IMR-90 (cell line): ENCODE results near the gene LIPJ. TPM values are rescaled to one million over a fixed set of nuclear protein-coding genes. Genes with fewer than 3 reads are reported as not detected.

Source experiments
- ATAC-seq: fragments of 200-7000 bp; cut with Tn5 transposase; 2 replicates; pipeline ENCODE4 v1.9.1; 2020; ENCODE audit warnings: low read depth, mild to moderate bottlenecking, moderate library complexity
- BruUV-seq: library from RNA; stranded (reverse); fragments of 400-500 nt; replicated peaks from 2 replicates; lab custom pipeline; 2021; lab: Mats Ljungman, UMichigan
- CTCF ChIA-PET: fragments of 300-600 bp; formaldehyde crosslinking; extraction: SDS; loops from one replicate; lab custom pipeline; 2021; ENCODE audit warnings: antibody characterized with exemption; lab: Yijun Ruan, JAX
- POLR2A ChIA-PET: fragments of 300-600 bp; sonication (Branson Sonifier 250); formaldehyde crosslinking; loops from one replicate; lab custom pipeline; 2022; ENCODE audit warnings: antibody characterized with exemption; ENCODE audit not compliant: unreplicated experiment; lab: Charles Lee
- DNase-seq: peaks from one replicate; pipeline ENCODE4 v3.0.0; 2013
- H2AFZ ChIP-seq: replicated peaks from 2 replicates; pipeline ENCODE3; 2013; ENCODE audit warnings: low read length, mild to moderate bottlenecking; ENCODE audit not compliant: poor library complexity
- H2AK5ac ChIP-seq: 2 replicates; pipeline ENCODE4 v1.6.1; 2013; ENCODE audit warnings: low read depth, low read length, inconsistent platforms
- H2AK9ac ChIP-seq: replicated peaks from 2 replicates; pipeline ENCODE3; 2013; ENCODE audit warnings: mild to moderate bottlenecking, low read depth, low read length, moderate library complexity; ENCODE audit not compliant: poor library complexity
- H2BK120ac ChIP-seq: 2 replicates; pipeline ENCODE4 v1.6.1; 2013; ENCODE audit warnings: low read depth, low read length, inconsistent platforms
- H2BK15ac ChIP-seq: 3 replicates; pipeline ENCODE4 v1.6.1; 2013; ENCODE audit warnings: low read depth, low read length, inconsistent platforms
- H2BK20ac ChIP-seq: 2 replicates; pipeline ENCODE4 v1.6.1; 2013; ENCODE audit warnings: low read depth, mild to moderate bottlenecking, inconsistent platforms, low read length, moderate library complexity
- H2BK5ac ChIP-seq: 2 replicates; pipeline ENCODE4 v1.6.1; 2013; ENCODE audit warnings: mild to moderate bottlenecking, low read depth, low read length, inconsistent platforms; ENCODE audit not compliant: poor library complexity, severe bottlenecking
- H3K14ac ChIP-seq: replicated peaks from 2 replicates; pipeline ENCODE4 v1.6.1; 2013; ENCODE audit warnings: low read depth, low read length, inconsistent platforms
- H3K18ac ChIP-seq: 2 replicates; pipeline ENCODE4 v1.6.1; 2013; ENCODE audit warnings: low read depth, low read length, control low read depth
- H3K23ac ChIP-seq: 2 replicates; pipeline ENCODE4 v1.6.1; 2013; ENCODE audit warnings: low read depth, low read length, inconsistent platforms
- H3K27ac ChIP-seq: 2 replicates; pipeline ENCODE4 v1.5.1; 2013; ENCODE audit warnings: mild to moderate bottlenecking, control low read depth, low read length; ENCODE audit not compliant: insufficient read depth
- H3K27me3 ChIP-seq: 2 replicates; pipeline ENCODE4 v1.6.1; 2013; ENCODE audit warnings: low read length; ENCODE audit not compliant: control insufficient read depth, insufficient read depth
- H3K36me3 ChIP-seq: 2 replicates; pipeline ENCODE4 v1.6.1; 2013; ENCODE audit warnings: low read length, mixed read lengths; ENCODE audit not compliant: control insufficient read depth, insufficient read depth
- H3K4ac ChIP-seq: 2 replicates; pipeline ENCODE4 v1.6.1; 2013; ENCODE audit warnings: low read depth, low read length, inconsistent platforms
- H3K4me1 ChIP-seq: 2 replicates; pipeline ENCODE4 v1.6.1; 2013; ENCODE audit warnings: low read length, mixed read lengths; ENCODE audit not compliant: control insufficient read depth, insufficient read depth
- H3K4me2 ChIP-seq: 2 replicates; pipeline ENCODE4 v1.6.1; 2013; ENCODE audit warnings: low read depth, mild to moderate bottlenecking, control low read depth, low read length, moderate library complexity
- H3K4me3 ChIP-seq: 2 replicates; pipeline ENCODE4 v1.5.1; 2013; ENCODE audit warnings: low read depth, mild to moderate bottlenecking, control low read depth, low read length, moderate library complexity; ENCODE audit not compliant: insufficient read depth
- H3K56ac ChIP-seq: 2 replicates; pipeline ENCODE4 v1.6.1; 2013; ENCODE audit warnings: low read length, inconsistent platforms; ENCODE audit not compliant: insufficient read depth; ENCODE audit errors: extremely low read depth
- H3K79me1 ChIP-seq, 2 experiments: 2 replicates each; pipeline ENCODE4 v1.6.1; 2013; ENCODE audit warnings: low read length in 2 of 2, inconsistent platforms in 1 of 2, low read depth in 1 of 2
- H3K9ac ChIP-seq: 2 replicates; pipeline ENCODE4 v1.6.1; 2013; ENCODE audit warnings: low read depth, low read length, control low read depth
- H3K9me1 ChIP-seq: 2 replicates; pipeline ENCODE4 v1.6.1; 2013; ENCODE audit warnings: low read length, inconsistent platforms; ENCODE audit not compliant: insufficient read depth
- H3K9me3 ChIP-seq: 2 replicates; pipeline ENCODE4 v1.6.1; 2013; ENCODE audit warnings: low read length; ENCODE audit not compliant: control insufficient read depth, insufficient read depth
- H4K20me1 ChIP-seq: 2 replicates; pipeline ENCODE4 v1.6.1; 2013; ENCODE audit warnings: low read length, inconsistent platforms; ENCODE audit not compliant: insufficient read depth
- H4K5ac ChIP-seq: 2 replicates; pipeline ENCODE4 v1.6.1; 2013; ENCODE audit warnings: mild to moderate bottlenecking, low read depth, low read length, control low read depth
- H4K8ac ChIP-seq, 2 experiments: 2 replicates each; pipeline ENCODE4 v1.6.1; 2013; ENCODE audit warnings: low read depth in 2 of 2, low read length in 2 of 2, control low read depth in 1 of 2, inconsistent platforms in 1 of 2
- H4K91ac ChIP-seq: 2 replicates; pipeline ENCODE4 v1.6.1; 2013; ENCODE audit warnings: low read depth, low read length, inconsistent platforms; ENCODE audit not compliant: insufficient read depth
- BHLHE40 ChIP-seq: fragments of 150-350 bp; IDR thresholded peaks from 2 replicates; pipeline ENCODE4 v1.6.1; 2016; ENCODE audit warnings: mild to moderate bottlenecking, low read depth, low read length
- CEBPB ChIP-seq: IDR thresholded peaks from 2 replicates; pipeline ENCODE4 v1.6.1; 2012; ENCODE audit warnings: low read depth, low read length, improper control_type of control experiment
- CHD1 ChIP-seq: IDR thresholded peaks from 2 replicates; pipeline ENCODE4 v1.6.1; 2012; ENCODE audit warnings: low read depth, low read length, improper control_type of control experiment
- CTCF ChIP-seq: conservative IDR thresholded peaks from 2 replicates; pipeline ENCODE4 v1.5.1; 2012; ENCODE audit warnings: mild to moderate bottlenecking, low read depth, low read length, improper control_type of control experiment
- FOS ChIP-seq: fragments of 150-350 bp; IDR thresholded peaks from 2 replicates; pipeline ENCODE4 v1.6.1; 2016; ENCODE audit warnings: low read depth, low read length
- MAFK ChIP-seq: IDR thresholded peaks from 2 replicates; pipeline ENCODE4 v1.6.1; 2012; ENCODE audit warnings: low read depth, low read length, improper control_type of control experiment
- MAZ ChIP-seq: IDR thresholded peaks from 2 replicates; pipeline ENCODE4 v1.6.1; 2012; ENCODE audit warnings: low read depth, mild to moderate bottlenecking, low read length, improper control_type of control experiment, moderate library complexity, borderline replicate concordance
- MXI1 ChIP-seq: IDR thresholded peaks from 2 replicates; pipeline ENCODE4 v1.6.1; 2012; ENCODE audit warnings: low read depth, mild to moderate bottlenecking, low read length, moderate library complexity, borderline replicate concordance
- NFE2L2 ChIP-seq: fragments of 150-350 bp; IDR thresholded peaks from 2 replicates; pipeline ENCODE4 v1.6.1; 2016; ENCODE audit warnings: low read depth, mild to moderate bottlenecking, low read length
- POLR2A ChIP-seq: IDR thresholded peaks from 2 replicates; pipeline ENCODE4 v1.6.1; 2012; ENCODE audit warnings: mild to moderate bottlenecking, low read depth, low read length
- RAD21 ChIP-seq: IDR thresholded peaks from 2 replicates; pipeline ENCODE4 v1.6.1; 2012; ENCODE audit warnings: low read length, improper control_type of control experiment
- RCOR1 ChIP-seq: IDR thresholded peaks from 2 replicates; pipeline ENCODE4 v1.6.1; 2012; ENCODE audit warnings: mild to moderate bottlenecking, low read length, improper control_type of control experiment; ENCODE audit not compliant: insufficient replicate concordance
- RFX5 ChIP-seq: IDR thresholded peaks from 2 replicates; pipeline ENCODE4 v1.8.0; 2012; ENCODE audit warnings: low read depth, mild to moderate bottlenecking, low read length, moderate library complexity
- SMC3 ChIP-seq: fragments of 150-350 bp; IDR thresholded peaks from 2 replicates; pipeline ENCODE4 v1.6.1; 2016; ENCODE audit warnings: low read depth, mild to moderate bottlenecking, antibody characterized with exemption, low read length, moderate library complexity
- USF2 ChIP-seq: fragments of 150-350 bp; IDR thresholded peaks from 2 replicates; pipeline ENCODE4 v1.6.1; 2017; ENCODE audit warnings: mild to moderate bottlenecking, antibody characterized with exemption, low read length, low read depth
- WGBS, 2 experiments: methylation state at CpG; one replicate each; pipeline versions ENCODE4 v1.1.5 to v1.1.7; 2013; ENCODE audit warnings: missing lambda C conversion rate in 2 of 2; ENCODE audit not compliant: insufficient read length in 1 of 2; ENCODE audit errors: extremely low coverage in 2 of 2; 5-methylcytosine and 5-hydroxymethylcytosine counted together
- dilution Hi-C: fragments of 300-500 bp; cut with HindIII; formaldehyde crosslinking; loops from one replicate; pipeline ENCODE4 v1.14.3; 2018; ENCODE audit warnings: low sequenced_read_pairs; ENCODE audit not compliant: unreplicated experiment
- in situ Hi-C: fragments of 300-500 bp; cut with MboI; formaldehyde crosslinking; loops from 3 replicates; pipeline ENCODE4 v1.14.3; 2019; ENCODE audit warnings: low sequenced_read_pairs, inconsistent platforms, mixed read lengths
- intact Hi-C: fragments of 100-400 bp; cut with micrococcal nuclease; formaldehyde crosslinking; loops from 2 replicates; pipeline ENCODE4 v1.10.0; 2022
- polyA plus RNA-seq, 3 experiments: library from polyadenylated mRNA; depleted of rRNA; stranded (reverse); fragments of >200 nt; gene quantifications; 2 replicates each; pipeline ENCODE4 v1.2.3, GENCODE V29; 2012; ENCODE audit warnings: low replicate concordance in 1 of 3
- total RNA-seq: library from RNA; depleted of rRNA; stranded (reverse); fragments of >200 nt; gene quantifications from 2 replicates; pipeline ENCODE4 v1.2.3, GENCODE V29; 2012
- TF ChIP-seq, protein P1 (sequence below): fragments of 150-350 bp; IDR thresholded peaks from 2 replicates; pipeline ENCODE4 v1.6.1; 2016; ENCODE audit warnings: low read depth, mild to moderate bottlenecking, low read length, moderate library complexity, borderline replicate concordance

The LIPJ gene
- total and polyA plus RNA-seq, 2 of the 4 experiments (the other 2 are of a cell fraction) = not detected

DNA sequence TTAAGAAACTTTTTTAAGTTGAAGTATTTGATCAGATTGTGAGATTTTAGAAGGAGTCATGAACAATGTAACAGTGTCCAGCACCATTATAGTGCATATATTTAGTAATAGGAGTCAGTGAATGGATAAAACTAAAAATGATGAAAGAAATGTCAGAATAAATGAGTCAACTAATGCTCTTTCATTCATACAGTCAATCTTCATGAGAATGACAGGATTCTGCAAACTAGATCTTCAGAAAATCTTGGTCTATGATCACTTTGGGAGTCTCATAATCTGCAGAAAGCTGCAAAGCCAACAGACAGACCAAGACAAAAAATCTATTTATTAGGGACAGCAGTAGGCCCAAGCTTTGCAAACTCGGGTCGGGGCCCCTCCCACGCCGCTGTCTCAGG is 4.2 kb upstream of the LIPJ start:
- H3K4me3 ChIP-seq = no peak overlapping the region
- H3K9me1 ChIP-seq = 0 out of 2 replicates have a peak, but pooled peaks cover 2% of the 10 kb centered on the region
- no peak overlapping the region for H2BK5ac ChIP-seq
- WGBS, 2 experiments = no CpG with 5 or more reads among the region's 4 CpGs
- no peaks in the 10 kb centered on the region for H3K79me1 ChIP-seq
- H2BK120ac ChIP-seq = peak overlapping the region; percentile 3; the same call in 1 of the 2 replicates
- H3K9ac ChIP-seq = no peak overlapping the region
- peak overlapping the region; percentile 20; the same call in 1 of the 2 replicates for H4K5ac ChIP-seq
- H3K56ac ChIP-seq = no peak overlapping the region
- no peak overlapping the region for H2BK20ac ChIP-seq
- H3K27ac ChIP-seq = no peak overlapping the region
- no peak overlapping the region for H2AK5ac ChIP-seq
- H4K8ac ChIP-seq = peak overlapping the region; percentile 66 to 97; a peak in 2 of 4 replicates
- H3K23ac ChIP-seq = peak overlapping the region; percentile 63; the same call in 1 of the 2 replicates
- peak overlapping the region; percentile 99 for H2AFZ ChIP-seq
- no peak overlapping the region for H3K4ac ChIP-seq
- H3K4me2 ChIP-seq = no peak overlapping the region; the same call in 1 of the 2 replicates
- no peak overlapping the region for H4K91ac ChIP-seq
- 0 out of 2 replicates have a peak overlapping the region, but pooled peaks have one; percentile 8 for H3K14ac ChIP-seq
- dilution Hi-C loops (no loop called here), intact Hi-C loops (loop anchor here (5.0 kb wide), 1 partner anchor 230 kb away; no protein-coding TSS in a partner anchor), in situ Hi-C loops (no loop called here)
- H3K9me3 ChIP-seq = no peaks in the 10 kb centered on the region
- H3K36me3 ChIP-seq = no peaks in the 10 kb centered on the region
- CTCF ChIA-PET = interaction anchor here (0.6 to 1.9 kb wide), 11 partner anchors 10 to 133 kb away, joined by 3 to 13 read pairs (median 5); no protein-coding TSS in a partner anchor
- ATAC-seq (no peak), DNase-seq (no peak)
- no peaks in the 10 kb centered on the region for H3K4me1 ChIP-seq
- no peak overlapping the region for H2BK15ac ChIP-seq
- no peak overlapping the region for H3K18ac ChIP-seq
- no peaks in the 10 kb centered on the region for H3K27me3 ChIP-seq
- H4K20me1 ChIP-seq = no peaks in the 10 kb centered on the region
- no peak for TF ChIP-seq MXI1
- no peak for TF ChIP-seq FOS
- no peak for TF ChIP-seq BHLHE40
- TF ChIP-seq, protein P1, sequence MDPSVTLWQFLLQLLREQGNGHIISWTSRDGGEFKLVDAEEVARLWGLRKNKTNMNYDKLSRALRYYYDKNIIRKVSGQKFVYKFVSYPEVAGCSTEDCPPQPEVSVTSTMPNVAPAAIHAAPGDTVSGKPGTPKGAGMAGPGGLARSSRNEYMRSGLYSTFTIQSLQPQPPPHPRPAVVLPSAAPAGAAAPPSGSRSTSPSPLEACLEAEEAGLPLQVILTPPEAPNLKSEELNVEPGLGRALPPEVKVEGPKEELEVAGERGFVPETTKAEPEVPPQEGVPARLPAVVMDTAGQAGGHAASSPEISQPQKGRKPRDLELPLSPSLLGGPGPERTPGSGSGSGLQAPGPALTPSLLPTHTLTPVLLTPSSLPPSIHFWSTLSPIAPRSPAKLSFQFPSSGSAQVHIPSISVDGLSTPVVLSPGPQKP = no peak
- TF ChIP-seq CEBPB = no peak
- TF ChIP-seq RFX5 = no peak
- TF ChIP-seq CHD1 = no peak
- TF ChIP-seq POLR2A = no peak
- no peak for TF ChIP-seq MAZ
- no peak for TF ChIP-seq RCOR1
- TF ChIP-seq RAD21 = no peak
- no peak for TF ChIP-seq USF2
- no peak for TF ChIP-seq MAFK
- TF ChIP-seq SMC3 = no peak
- TF ChIP-seq NFE2L2 = no peak
- TF ChIP-seq CTCF = no peak
- POLR2A ChIA-PET = interaction anchor here (0.6 to 1.1 kb wide), 3 partner anchors 10 to 250 kb away, joined by 3 to 6 read pairs (median 4); no protein-coding TSS in a partner anchor
- no peak overlapping the region for H2AK9ac ChIP-seq
- BruUV-seq = no TSS peak
